ENCODE results near the gene MPDU1. TPM values are rescaled to one million over a fixed set of nuclear protein-coding genes. Genes with fewer than 3 reads are reported as not detected.

MPDU1 gene
- total RNA-seq, 1 experiment from 2014 or later: 50.9 TPM

- TF ChIP-seq REST (IDR thresholded peaks at IDR 0.05; ENCODE audit: low read depth) (no peak), YY1 (IDR thresholded peaks at IDR 0.05; ENCODE audit: extremely low read depth, insufficient replicate concordance, low read depth, low read length) (no peak)
Measured at GRCh38 chr17:7548585-7549400, 34.9 kb upstream of the MPDU1 start, which contains the start of gene TNFSF12 (continued).

GRCh38 chr17:7549401-7550055 lies 34.1 kb upstream of the MPDU1 start:
- peak overlapping the region; percentile 63 to 70 for H3K4me3 ChIP-seq (replicated peaks in 1 of 2; ENCODE audit: low read depth in 1 of 2, low read length in 2 of 2)
- TF ChIP-seq RAD21 (IDR thresholded peaks at IDR 0.05; ENCODE audit: low read depth) (no peak), SRF (IDR thresholded peaks at IDR 0.05; ENCODE audit: low read depth) (no peak), ZBTB33 (IDR thresholded peaks at IDR 0.05; ENCODE audit: extremely low read depth, insufficient replicate concordance, low read length) (no peak), EZH2phosphoT487 (IDR thresholded peaks at IDR 0.05; ENCODE audit: borderline replicate concordance) (no peak), CTCF (IDR thresholded peaks at IDR 0.05 in 2 of 3, conservative IDR thresholded peaks at IDR 0.05 in 1 of 3; ENCODE audit: borderline replicate concordance in 1 of 3, insufficient read depth in 1 of 3, low read depth in 2 of 3, low read length in 2 of 3) (no peak), ZFX (IDR thresholded peaks at IDR 0.05) (0 out of 2 replicates have a peak, but pooled peaks have one; percentile 40), EGR1 (IDR thresholded peaks at IDR 0.05; ENCODE audit: low read depth) (peak; percentile 80), MAX (IDR thresholded peaks at IDR 0.05) (no peak)
- no peaks in the 10 kb centered on the region for H4K20me1 ChIP-seq (ENCODE audit: insufficient read depth)
- DNase-seq (ENCODE audit: low read depth, low spot score): no peak
- H3K9me2 ChIP-seq (ENCODE audit: insufficient read depth): no peaks in the 10 kb centered on the region
- RAD21 ChIA-PET (ENCODE audit: low non-redundant PET in 1 of 2, low total read pairs in 2 of 2, uncharacterized antibody in 2 of 2, unreplicated experiment in 2 of 2): no interaction called here
- intact Hi-C loops (cut with micrococcal nuclease): no loop called here
- peak overlapping the region; percentile 74 for H2AFZ ChIP-seq (ENCODE audit: low read depth, low read length, poor library complexity, severe bottlenecking)
- CTCF ChIA-PET: interaction anchor here (0.7 to 0.9 kb wide), 2 partner anchors 11 to 31 kb away, joined by 3 to 5 read pairs; no protein-coding TSS in a partner anchor
- H3K9me3 ChIP-seq (ENCODE audit: control insufficient read depth in 1 of 2, insufficient read depth in 1 of 2, low read depth in 1 of 2, low read length in 2 of 2): no peaks in the 10 kb centered on the region
- H3K27me3 ChIP-seq (ENCODE audit: insufficient read depth, low read length): no peaks in the 10 kb centered on the region
- peak; percentile 76 for ATAC-seq
- peak overlapping the region; percentile 94 for H3K4me2 ChIP-seq (ENCODE audit: low read length)
- POLR2A ChIA-PET: interaction anchor here (0.6 kb wide), 1 partner anchor 145 kb away, joined by 3 read pairs; the partner anchor contains the start of gene TMEM256
- no TSS peak for BruUV-seq (replicated peaks)
- no peaks in the 10 kb centered on the region for H3K79me2 ChIP-seq (ENCODE audit: insufficient read depth, low read length)
- H3K36me3 ChIP-seq (ENCODE audit: control insufficient read depth in 1 of 2, insufficient read depth in 2 of 2, low read length in 2 of 2): no peaks in the 10 kb centered on the region
- H3K4me1 ChIP-seq (ENCODE audit: control insufficient read depth in 1 of 2, insufficient read depth in 2 of 2, low read length in 2 of 2): peaks cover 6 to 16% of the 10 kb centered on the region in 2 experiments
- peak overlapping the region; percentile 61 for H3K9ac ChIP-seq (ENCODE audit: low read length)
- peak overlapping the region; percentile 59; the same call in 1 of the 2 replicates for H3K27ac ChIP-seq (ENCODE audit: low read depth, low read length)

Data from HCT116 (cell line).